ENCODE data around the gene CACNG4. TPM values are rescaled to one million over a fixed set of nuclear protein-coding genes. Genes with fewer than 3 reads are reported as not detected.

CACNG4 gene
- polyA plus RNA-seq, 3 donors = not detected

DNA sequence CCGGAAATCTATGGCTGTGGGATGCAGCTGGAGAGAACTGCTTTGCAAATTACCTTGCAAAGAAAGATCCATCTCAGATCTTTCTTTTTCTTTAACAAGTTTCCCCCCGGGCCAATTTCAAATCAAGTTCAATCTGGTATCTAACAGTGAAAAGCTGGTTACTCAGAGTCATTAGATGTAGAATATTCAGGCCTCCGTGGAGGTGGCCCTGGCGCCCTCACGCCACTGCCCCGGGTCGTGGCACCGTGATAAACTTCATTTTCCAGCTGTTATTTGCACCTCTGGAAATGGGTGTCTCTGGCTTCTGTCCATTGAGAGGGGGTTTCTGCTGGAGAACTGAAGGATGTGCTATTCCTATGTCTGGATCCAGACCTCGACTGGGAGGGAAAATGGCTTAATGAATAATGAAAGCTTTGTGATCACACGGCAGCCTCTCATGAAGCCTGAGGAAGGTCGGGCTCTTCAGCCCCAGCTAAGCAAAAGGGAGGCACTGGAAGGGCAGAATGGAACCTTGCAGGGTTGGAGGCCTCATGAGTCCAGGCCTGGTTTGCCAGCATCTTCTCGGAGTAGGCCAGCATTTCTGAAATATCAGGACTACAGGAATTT is 30.5 kb downstream of the CACNG4 start:
- Histone ChIP-seq H3K4me2 (replicated peaks; ENCODE audit: extremely low read depth, low read length, poor library complexity, severe bottlenecking) (no peak overlapping the region), H3K27ac (ENCODE audit: low read depth in 1 of 2, low read length in 2 of 2) (no peak overlapping the region), H3K9ac (ENCODE audit: insufficient read depth, low read length, poor library complexity, severe bottlenecking) (no peak overlapping the region), H3K4me1 (ENCODE audit: control insufficient read depth in 1 of 2, insufficient read depth in 2 of 2, low read length in 2 of 2) (no peaks in the 10 kb centered on the region), H2AFZ (ENCODE audit: insufficient read depth, low read depth, low read length, poor library complexity, severe bottlenecking) (no peak overlapping the region), H3K79me2 (ENCODE audit: insufficient read depth, low read length) (no peaks in the 10 kb centered on the region), H4K20me1 (ENCODE audit: insufficient read depth, low read length) (no peaks in the 10 kb centered on the region), H3K9me3 (replicated peaks in 1 of 2; ENCODE audit: control insufficient read depth in 1 of 2, insufficient read depth in 1 of 2, low read length in 2 of 2) (peaks cover 0 to 9% of the 10 kb centered on the region in 2 donors), H3K36me3 (replicated peaks in 1 of 2; ENCODE audit: control insufficient read depth in 1 of 2, insufficient read depth in 2 of 2, low read length in 2 of 2) (no peaks in the 10 kb centered on the region), H3K4me3 (replicated peaks in 1 of 3; ENCODE audit: low read depth in 2 of 3, low read length in 3 of 3) (no peak overlapping the region), H3K27me3 (ENCODE audit: control insufficient read depth in 2 of 2, insufficient read depth in 2 of 2, low read length in 2 of 2) (no peaks in the 10 kb centered on the region)
- Mint-ChIP-seq H3K27ac (no peak overlapping the region), H3K9me3 (peaks cover 0 to 10% (median 3%) of the 10 kb centered on the region in 7 donors), H3K36me3 (no peaks in the 10 kb centered on the region), H3K27me3 (ENCODE audit: low read depth in 3 of 3) (peaks cover 3 to 11% (median 4%) of the 10 kb centered on the region in 3 donors), H3K4me1 (no peaks in the 10 kb centered on the region), H3K4me3 (no peak overlapping the region)
- intact Hi-C loops (cut with micrococcal nuclease) = no loop called here
- DNase-seq = no peak
- WGBS (ENCODE audit: insufficient coverage) = 96% methylated on average over 10 of the region's 12 CpGs
- TF ChIP-seq, protein P1, sequence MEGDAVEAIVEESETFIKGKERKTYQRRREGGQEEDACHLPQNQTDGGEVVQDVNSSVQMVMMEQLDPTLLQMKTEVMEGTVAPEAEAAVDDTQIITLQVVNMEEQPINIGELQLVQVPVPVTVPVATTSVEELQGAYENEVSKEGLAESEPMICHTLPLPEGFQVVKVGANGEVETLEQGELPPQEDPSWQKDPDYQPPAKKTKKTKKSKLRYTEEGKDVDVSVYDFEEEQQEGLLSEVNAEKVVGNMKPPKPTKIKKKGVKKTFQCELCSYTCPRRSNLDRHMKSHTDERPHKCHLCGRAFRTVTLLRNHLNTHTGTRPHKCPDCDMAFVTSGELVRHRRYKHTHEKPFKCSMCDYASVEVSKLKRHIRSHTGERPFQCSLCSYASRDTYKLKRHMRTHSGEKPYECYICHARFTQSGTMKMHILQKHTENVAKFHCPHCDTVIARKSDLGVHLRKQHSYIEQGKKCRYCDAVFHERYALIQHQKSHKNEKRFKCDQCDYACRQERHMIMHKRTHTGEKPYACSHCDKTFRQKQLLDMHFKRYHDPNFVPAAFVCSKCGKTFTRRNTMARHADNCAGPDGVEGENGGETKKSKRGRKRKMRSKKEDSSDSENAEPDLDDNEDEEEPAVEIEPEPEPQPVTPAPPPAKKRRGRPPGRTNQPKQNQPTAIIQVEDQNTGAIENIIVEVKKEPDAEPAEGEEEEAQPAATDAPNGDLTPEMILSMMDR (IDR thresholded peaks at IDR 0.05) = no peak

DNA sequence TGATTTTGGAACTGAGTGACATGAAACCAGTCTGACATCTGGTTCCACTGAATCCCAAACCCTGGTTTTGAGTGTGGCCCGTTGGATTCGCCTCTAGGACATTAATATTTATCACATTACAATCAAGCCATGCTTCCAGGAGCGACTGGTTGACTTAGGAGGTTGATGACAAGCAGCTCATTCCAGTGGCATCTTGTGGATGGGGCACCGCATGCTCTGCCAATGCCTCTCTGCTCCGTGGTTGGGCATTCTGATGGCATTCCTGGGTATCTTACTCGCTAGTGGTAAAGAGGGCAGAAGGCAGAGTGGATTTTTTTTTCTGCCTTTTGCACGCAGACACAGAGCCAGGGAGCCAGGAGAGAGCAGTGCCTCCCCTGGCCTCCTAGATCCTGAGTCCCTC is 31.4 kb downstream of the CACNG4 start:
- Mint-ChIP-seq H3K4me1 (no peaks in the 10 kb centered on the region), H3K27me3 (ENCODE audit: low read depth in 3 of 3) (peaks cover 3 to 7% (median 7%) of the 10 kb centered on the region in 3 donors), H3K9me3 (peaks cover 0 to 12% (median 8%) of the 10 kb centered on the region in 7 donors), H3K27ac (no peak overlapping the region), H3K4me3 (no peak overlapping the region), H3K36me3 (no peaks in the 10 kb centered on the region)
- Histone ChIP-seq H3K4me2 (replicated peaks; ENCODE audit: extremely low read depth, low read length, poor library complexity, severe bottlenecking) (no peak overlapping the region), H3K4me3 (replicated peaks in 1 of 3; ENCODE audit: low read depth in 2 of 3, low read length in 3 of 3) (no peak overlapping the region), H3K9me3 (replicated peaks in 1 of 2; ENCODE audit: control insufficient read depth in 1 of 2, insufficient read depth in 1 of 2, low read length in 2 of 2) (peaks cover 0 to 16% of the 10 kb centered on the region in 2 donors), H3K9ac (ENCODE audit: insufficient read depth, low read length, poor library complexity, severe bottlenecking) (no peak overlapping the region), H3K79me2 (ENCODE audit: insufficient read depth, low read length) (no peaks in the 10 kb centered on the region), H3K4me1 (ENCODE audit: control insufficient read depth in 1 of 2, insufficient read depth in 2 of 2, low read length in 2 of 2) (no peaks in the 10 kb centered on the region), H3K27ac (ENCODE audit: low read depth in 1 of 2, low read length in 2 of 2) (no peak overlapping the region), H2AFZ (ENCODE audit: insufficient read depth, low read depth, low read length, poor library complexity, severe bottlenecking) (no peak overlapping the region), H3K27me3 (ENCODE audit: control insufficient read depth in 2 of 2, insufficient read depth in 2 of 2, low read length in 2 of 2) (no peaks in the 10 kb centered on the region), H3K36me3 (replicated peaks in 1 of 2; ENCODE audit: control insufficient read depth in 1 of 2, insufficient read depth in 2 of 2, low read length in 2 of 2) (no peaks in the 10 kb centered on the region), H4K20me1 (ENCODE audit: insufficient read depth, low read length) (no peaks in the 10 kb centered on the region)
- intact Hi-C loops (cut with micrococcal nuclease) = no loop called here
- 94% methylated on average over 4 of the region's 7 CpGs for WGBS (ENCODE audit: insufficient coverage)
- TF ChIP-seq, protein P1 (IDR thresholded peaks at IDR 0.05) = no peak
- DNase-seq = no peak

All from CD14-positive monocyte (primary cell).